Esophagus muscularis mucosa (tissue), 3 donors: ENCODE results near the gene DNAH6.

Source experiments
- EP300 ChIP-seq: sonication (generic); formaldehyde crosslinking; IDR thresholded peaks from one replicate; pipeline ENCODE4 v1.6.1; 2017; ENCODE audit warnings: antibody characterized with exemption
- POLR2AphosphoS5 ChIP-seq, 2 donors: sonication (generic); formaldehyde crosslinking; IDR thresholded peaks; one replicate each; pipeline ENCODE4 v1.6.1; 2017; ENCODE audit warnings: antibody characterized with exemption in 2 of 2

DNA sequence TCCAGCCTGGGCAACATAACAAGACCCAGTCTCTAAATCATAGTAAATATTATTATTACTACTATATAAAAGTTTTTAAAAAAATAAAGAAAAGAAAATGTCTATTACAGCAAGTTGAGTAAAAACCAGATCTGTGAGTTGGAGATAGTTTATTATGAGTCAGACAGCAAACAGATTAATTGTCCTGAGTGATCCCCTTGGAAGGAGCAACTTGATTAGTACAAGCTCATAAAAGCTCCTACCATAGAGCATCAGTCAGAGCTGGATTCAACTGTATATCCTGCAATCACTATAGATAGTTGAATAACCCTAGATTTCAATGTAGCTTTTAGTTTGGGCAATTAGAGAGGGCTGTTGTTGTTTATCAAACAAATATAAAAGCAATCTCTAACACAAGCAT lies 280.5 kb downstream of the DNAH6 start:
- TF ChIP-seq POLR2AphosphoS5 (IDR thresholded peaks at IDR 0.05) (no peak), EP300 (no peak)
